Glutamatergic neuron (in vitro differentiated cells): ENCODE measurements around the gene FNDC1. TPM values are rescaled to one million over a fixed set of nuclear protein-coding genes. Genes with fewer than 3 reads are reported as not detected.

Experiments used
- DNase-seq: peaks from one replicate; pipeline ENCODE4 v3.0.0; 2022
- H3K27ac Mint-ChIP-seq: one replicate; pipeline ENCODE4 v1.8.0; 2020; ENCODE audit warnings: mild to moderate bottlenecking, mixed read lengths, inconsistent platforms; ENCODE audit not compliant: unreplicated experiment
- H3K27me3 Mint-ChIP-seq: one replicate; pipeline ENCODE4 v1.8.0; 2020; ENCODE audit warnings: mild to moderate bottlenecking, moderate library complexity, mixed read lengths, inconsistent platforms; ENCODE audit not compliant: unreplicated experiment
- H3K36me3 Mint-ChIP-seq: one replicate; pipeline ENCODE4 v1.8.0; 2020; ENCODE audit warnings: mild to moderate bottlenecking, mixed read lengths, inconsistent platforms; ENCODE audit not compliant: unreplicated experiment
- H3K4me1 Mint-ChIP-seq: one replicate; pipeline ENCODE4 v1.8.0; 2020; ENCODE audit warnings: mild to moderate bottlenecking, low read depth, mixed read lengths, inconsistent platforms; ENCODE audit not compliant: unreplicated experiment
- H3K4me3 Mint-ChIP-seq: one replicate; pipeline ENCODE4 v1.8.0; 2020; ENCODE audit warnings: mild to moderate bottlenecking, mixed read lengths, inconsistent platforms; ENCODE audit not compliant: unreplicated experiment
- H3K9me3 Mint-ChIP-seq: one replicate; pipeline ENCODE4 v1.8.0; 2020; ENCODE audit warnings: mild to moderate bottlenecking, moderate library complexity, mixed read lengths, inconsistent platforms; ENCODE audit not compliant: unreplicated experiment
- CTCF ChIP-seq: fragments of 200-600 bp; sonication (generic); IDR thresholded peaks from one replicate; pipeline ENCODE4 v1.5.0; 2021; ENCODE audit not compliant: partially characterized antibody, unreplicated experiment
- total RNA-seq: library from RNA; stranded (reverse); fragmentation: NEBNext Ultra II Directional; extraction: Animal tissue kit (Norgen Biotek cat#: 25700); gene quantifications from one replicate; pipeline ENCODE4 v1.2.1, GENCODE V29; 2021; ENCODE audit not compliant: unreplicated experiment

The FNDC1 gene
- total RNA-seq, 1 donor from 2014 or later, result 0.88 TPM

- no peak overlapping the region for H3K4me3 Mint-ChIP-seq
- H3K27me3 Mint-ChIP-seq, result peaks cover 2% of the 10 kb centered on the region
Observed at GRCh38 chr6:159313018-159313417, 143.8 kb downstream of the FNDC1 start.

GRCh38 chr6:159315562-159315961, 146.4 kb downstream of the FNDC1 start:
- H3K9me3 Mint-ChIP-seq, result no peaks in the 10 kb centered on the region
- no peak for DNase-seq
- no peaks in the 10 kb centered on the region for H3K36me3 Mint-ChIP-seq
- no peaks in the 10 kb centered on the region for H3K4me1 Mint-ChIP-seq
- no peak for TF ChIP-seq CTCF
- H3K27me3 Mint-ChIP-seq, result peaks cover 2% of the 10 kb centered on the region
- H3K4me3 Mint-ChIP-seq, result no peak overlapping the region
- H3K27ac Mint-ChIP-seq, result no peak overlapping the region

More at GRCh38 chr6:159313018-159313417, 143.8 kb downstream of the FNDC1 start:
- no peak for DNase-seq
- no peaks in the 10 kb centered on the region for H3K36me3 Mint-ChIP-seq
- TF ChIP-seq CTCF, result no peak
- H3K4me1 Mint-ChIP-seq, result no peaks in the 10 kb centered on the region
- no peaks in the 10 kb centered on the region for H3K9me3 Mint-ChIP-seq
- no peak overlapping the region for H3K27ac Mint-ChIP-seq

GRCh38 chr6:159317430-159317829, 148.2 kb downstream of the FNDC1 start:
- TF ChIP-seq CTCF, result no peak
- H3K27ac Mint-ChIP-seq, result no peak overlapping the region
- no peaks in the 10 kb centered on the region for H3K36me3 Mint-ChIP-seq
- no peak for DNase-seq
- H3K4me1 Mint-ChIP-seq, result no peaks in the 10 kb centered on the region
- no peak overlapping the region for H3K4me3 Mint-ChIP-seq
- peaks cover 2% of the 10 kb centered on the region for H3K27me3 Mint-ChIP-seq
- H3K9me3 Mint-ChIP-seq, result no peaks in the 10 kb centered on the region

- Mint-ChIP-seq H3K9me3 (no peaks in the 10 kb centered on the region), H3K27me3 (no peaks in the 10 kb centered on the region), H3K27ac (no peak overlapping the region), H3K4me1 (no peaks in the 10 kb centered on the region), H3K4me3 (no peak overlapping the region), H3K36me3 (no peaks in the 10 kb centered on the region)
- no peak for DNase-seq
- TF ChIP-seq CTCF, result no peak
Observed at GRCh38 chr6:159321267-159321666, 152.1 kb downstream of the FNDC1 start.

Other genes with a start within 250 kb of the FNDC1 start
- gene RSPH3, start 169.2 kb upstream of the FNDC1 start, total RNA-seq, result 4.6 TPM
- not detected for gene TAGAP, start 124.4 kb upstream of the FNDC1 start, total RNA-seq